Hematopoietic multipotent progenitor cell (in vitro differentiated cells): ENCODE data around the gene ESR1. TPM values are rescaled to one million over a fixed set of nuclear protein-coding genes. Genes with fewer than 3 reads are reported as not detected.
"Not testable (repeated sequence)": the region's sequence is repeated elsewhere in the genome, so short reads cannot be mapped to it uniquely, and the experiment has no call there.

ENCODE experiments used
- DNase-seq, 3 donors: peaks; one replicate each; pipeline ENCODE4 v3.0.0-alpha.2; 2011 to 2015; ENCODE audit warnings: low read depth in 2 of 3, low spot score in 2 of 3
- total RNA-seq: library from RNA; depleted of rRNA; stranded (reverse); fragments of >200 nt; gene quantifications from one replicate; pipeline ENCODE4 v1.2.3, GENCODE V29; 2012

Gene ESR1
- total RNA-seq, 1 donor: 1.9 TPM

- DNase-seq: no peak
Measured at GRCh38 chr6:152049502-152049901, 242.0 kb downstream of the ESR1 start.

- no peak for DNase-seq
Measured at GRCh38 chr6:152050451-152051195, 243.1 kb downstream of the ESR1 start.

GRCh38 chr6:152052061-152052460 lies 244.6 kb downstream of the ESR1 start:
- no peak for DNase-seq

- DNase-seq: no peak
Measured at GRCh38 chr6:152053332-152053731, 245.8 kb downstream of the ESR1 start.

GRCh38 chr6:152054441-152054840 lies 247.0 kb downstream of the ESR1 start:
- no peak for DNase-seq

- DNase-seq: no peak
Measured at GRCh38 chr6:152055517-152055916, 248.0 kb downstream of the ESR1 start.

GRCh38 chr6:152057832-152058498 lies 250.5 kb downstream of the ESR1 start:
- no peak for DNase-seq

GRCh38 chr6:152059909-152060308 lies 252.4 kb downstream of the ESR1 start:
- no peak for DNase-seq

- no peak for DNase-seq
Measured at GRCh38 chr6:152062476-152062875, 255.0 kb downstream of the ESR1 start.

GRCh38 chr6:152063170-152063921 lies 255.9 kb downstream of the ESR1 start:
- no peak for DNase-seq

GRCh38 chr6:152068622-152069261 lies 261.3 kb downstream of the ESR1 start:
- no peak for DNase-seq

- no peak for DNase-seq
Measured at GRCh38 chr6:152070556-152070955, 263.1 kb downstream of the ESR1 start.

- no peak for DNase-seq
Measured at GRCh38 chr6:152071318-152071717, 263.8 kb downstream of the ESR1 start.

- DNase-seq: no peak
Measured at GRCh38 chr6:152071843-152072242, 264.4 kb downstream of the ESR1 start.

GRCh38 chr6:152076242-152076641 lies 268.8 kb downstream of the ESR1 start:
- DNase-seq: not testable (repeated sequence)

- DNase-seq: no peak
Measured at GRCh38 chr6:152078001-152078400, 270.5 kb downstream of the ESR1 start.

GRCh38 chr6:152078804-152079203 lies 271.3 kb downstream of the ESR1 start:
- DNase-seq: no peak

GRCh38 chr6:152085451-152085921 lies 278.0 kb downstream of the ESR1 start:
- DNase-seq: no peak

- DNase-seq: no peak
Measured at GRCh38 chr6:152086223-152086873, 278.9 kb downstream of the ESR1 start.

- no peak for DNase-seq
Measured at GRCh38 chr6:152087096-152087495, 279.6 kb downstream of the ESR1 start.
